Measurements from ENCODE around the gene WDR93. TPM values are rescaled to one million over a fixed set of nuclear protein-coding genes. Genes with fewer than 3 reads are reported as not detected.

WDR93 gene
- total RNA-seq, 4 donors from 2014 or later: 0.13 to 0.42 (median 0.17) TPM; not detected in 1

DNA sequence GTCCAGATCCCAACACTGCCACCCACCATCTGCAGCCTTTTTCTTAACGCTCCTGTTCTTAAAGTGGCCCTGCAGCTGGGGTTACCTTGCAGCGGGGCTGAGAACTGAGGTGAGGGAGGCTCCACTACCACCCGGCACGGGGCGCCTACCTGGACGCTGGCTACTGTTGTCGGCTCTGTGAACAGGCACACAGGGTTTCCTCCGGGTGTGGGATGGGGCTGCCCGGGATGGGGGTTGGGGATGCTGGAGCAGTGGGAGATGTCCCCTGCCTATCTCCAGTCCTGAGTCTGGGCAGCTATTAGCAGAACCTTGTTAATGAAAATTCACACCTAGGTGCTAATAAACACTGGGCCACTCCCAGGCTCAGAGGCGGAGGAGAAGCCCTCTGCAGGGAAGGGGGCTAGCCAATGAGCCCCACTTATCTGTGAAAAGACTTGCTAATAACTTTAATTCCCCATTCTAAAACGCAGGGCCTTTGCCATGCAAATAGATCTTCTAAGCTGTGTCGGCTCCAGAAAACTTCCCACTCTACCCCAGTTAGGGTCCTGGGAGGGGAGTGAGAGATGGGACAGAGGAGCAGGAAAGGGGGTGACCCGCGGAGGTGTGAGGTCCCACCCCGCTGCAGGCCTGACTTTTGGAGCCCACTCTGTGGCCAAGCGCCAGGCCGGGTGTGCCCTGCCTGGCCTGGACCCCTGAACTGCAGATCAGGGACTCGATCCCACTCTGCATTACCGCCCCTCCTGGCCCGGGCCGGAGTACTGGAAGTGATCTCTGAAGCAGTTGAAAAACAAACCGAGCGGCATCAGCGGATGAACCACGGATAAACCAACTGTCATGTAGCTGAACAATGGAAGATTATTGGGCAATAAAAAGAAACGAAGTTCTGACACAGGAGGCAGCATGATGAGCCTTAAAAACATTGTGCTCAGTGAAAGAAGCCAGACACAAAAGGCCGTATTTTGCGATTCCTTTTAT, 57.4 kb downstream of the WDR93 start:
- Histone ChIP-seq H3K27ac (replicated peaks in 1 of 4) (no peak overlapping the region), H3K36me3 (no peaks in the 10 kb centered on the region), H3K9me3 (no peaks in the 10 kb centered on the region), H3K4me3 (no peak overlapping the region), H3K27me3 (peaks cover 0 to 19% (median 0%) of the 10 kb centered on the region in 4 donors), H3K4me1 (peaks cover 15 to 18% (median 17%) of the 10 kb centered on the region in 4 donors)
- DNase-seq (ENCODE audit: extremely low spot score): no peak
- TF ChIP-seq, protein P1, sequence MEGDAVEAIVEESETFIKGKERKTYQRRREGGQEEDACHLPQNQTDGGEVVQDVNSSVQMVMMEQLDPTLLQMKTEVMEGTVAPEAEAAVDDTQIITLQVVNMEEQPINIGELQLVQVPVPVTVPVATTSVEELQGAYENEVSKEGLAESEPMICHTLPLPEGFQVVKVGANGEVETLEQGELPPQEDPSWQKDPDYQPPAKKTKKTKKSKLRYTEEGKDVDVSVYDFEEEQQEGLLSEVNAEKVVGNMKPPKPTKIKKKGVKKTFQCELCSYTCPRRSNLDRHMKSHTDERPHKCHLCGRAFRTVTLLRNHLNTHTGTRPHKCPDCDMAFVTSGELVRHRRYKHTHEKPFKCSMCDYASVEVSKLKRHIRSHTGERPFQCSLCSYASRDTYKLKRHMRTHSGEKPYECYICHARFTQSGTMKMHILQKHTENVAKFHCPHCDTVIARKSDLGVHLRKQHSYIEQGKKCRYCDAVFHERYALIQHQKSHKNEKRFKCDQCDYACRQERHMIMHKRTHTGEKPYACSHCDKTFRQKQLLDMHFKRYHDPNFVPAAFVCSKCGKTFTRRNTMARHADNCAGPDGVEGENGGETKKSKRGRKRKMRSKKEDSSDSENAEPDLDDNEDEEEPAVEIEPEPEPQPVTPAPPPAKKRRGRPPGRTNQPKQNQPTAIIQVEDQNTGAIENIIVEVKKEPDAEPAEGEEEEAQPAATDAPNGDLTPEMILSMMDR (IDR thresholded peaks at IDR 0.05): no peak
- TF ChIP-seq POLR2A (IDR thresholded peaks at IDR 0.05; ENCODE audit: low read depth) (no peak), POLR2AphosphoS5 (IDR thresholded peaks at IDR 0.05) (no peak), EP300 (IDR thresholded peaks at IDR 0.05) (no peak)
- 68% methylated on average over 26 of the region's 28 CpGs for WGBS
- intact Hi-C loops (cut with DNase I): no loop called here

DNA sequence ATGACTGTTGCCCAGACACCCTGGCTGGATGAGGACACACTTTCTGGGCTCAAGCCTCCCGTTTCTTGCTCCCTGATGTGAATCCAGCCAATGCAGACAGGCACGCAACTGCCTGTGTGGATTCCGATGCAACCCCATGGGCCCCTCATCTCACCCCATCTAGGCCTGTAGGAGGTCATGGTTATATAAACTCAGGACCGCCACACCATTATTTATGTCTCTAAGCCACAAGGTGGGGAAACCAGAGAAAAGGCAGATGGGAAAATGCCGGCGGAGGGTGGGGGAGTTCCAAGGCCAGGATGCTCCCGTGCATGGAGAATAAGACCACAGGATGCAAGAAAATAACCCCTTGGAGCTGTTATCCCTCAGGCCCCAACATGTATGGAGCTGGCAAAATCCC, 58.4 kb downstream of the WDR93 start:
- no peak for DNase-seq (ENCODE audit: extremely low spot score)
- TF ChIP-seq EP300 (IDR thresholded peaks at IDR 0.05) (no peak), POLR2AphosphoS5 (IDR thresholded peaks at IDR 0.05) (no peak), POLR2A (IDR thresholded peaks at IDR 0.05; ENCODE audit: low read depth) (no peak)
- TF ChIP-seq, protein P1 (IDR thresholded peaks at IDR 0.05): no peak
- H3K4me1 ChIP-seq: peaks cover 15 to 18% (median 17%) of the 10 kb centered on the region in 4 donors
- H3K36me3 ChIP-seq: no peaks in the 10 kb centered on the region
- intact Hi-C loops (cut with DNase I): no loop called here
- H3K9me3 ChIP-seq: no peaks in the 10 kb centered on the region
- H3K27me3 ChIP-seq: peaks cover 0 to 19% (median 0%) of the 10 kb centered on the region in 4 donors
- H3K4me3 ChIP-seq: no peak overlapping the region
- WGBS: 98% methylated on average over 7 of the region's 7 CpGs
- no peak overlapping the region for H3K27ac ChIP-seq (replicated peaks in 1 of 4)

DNA sequence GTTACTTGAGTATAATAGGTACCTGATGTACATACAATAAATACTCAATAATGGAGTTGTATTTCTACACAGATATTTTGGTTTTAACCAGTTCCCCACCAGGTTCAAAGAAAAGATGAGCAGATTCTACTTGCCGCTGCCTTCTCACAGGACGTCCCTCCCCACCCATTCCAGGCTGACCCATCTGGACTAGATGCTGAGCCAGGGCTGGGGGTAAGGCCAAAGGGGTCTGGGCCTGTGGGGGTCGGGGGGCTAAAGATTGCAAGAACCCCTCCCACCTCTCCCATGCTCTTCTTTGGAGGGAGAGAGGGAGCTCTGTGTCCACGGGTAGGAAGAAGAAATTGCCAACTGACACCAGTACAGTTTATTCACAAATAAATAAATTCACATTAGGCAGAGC, 58.9 kb downstream of the WDR93 start:
- H3K27ac ChIP-seq (replicated peaks in 1 of 4): no peak overlapping the region
- peaks cover 15 to 18% (median 17%) of the 10 kb centered on the region in 4 donors for H3K4me1 ChIP-seq
- TF ChIP-seq POLR2A (IDR thresholded peaks at IDR 0.05; ENCODE audit: low read depth) (no peak), EP300 (IDR thresholded peaks at IDR 0.05) (no peak), POLR2AphosphoS5 (IDR thresholded peaks at IDR 0.05) (no peak)
- TF ChIP-seq, protein P1 (IDR thresholded peaks at IDR 0.05): no peak
- DNase-seq (ENCODE audit: extremely low spot score): no peak
- intact Hi-C loops (cut with DNase I): no loop called here
- H3K4me3 ChIP-seq: peak overlapping the region; percentile 61 to 88 (median 64)
- WGBS: 69% methylated on average over 4 of the region's 4 CpGs
- H3K27me3 ChIP-seq: peaks cover 0 to 19% (median 0%) of the 10 kb centered on the region in 4 donors
- no peaks in the 10 kb centered on the region for H3K9me3 ChIP-seq
- no peaks in the 10 kb centered on the region for H3K36me3 ChIP-seq

DNA sequence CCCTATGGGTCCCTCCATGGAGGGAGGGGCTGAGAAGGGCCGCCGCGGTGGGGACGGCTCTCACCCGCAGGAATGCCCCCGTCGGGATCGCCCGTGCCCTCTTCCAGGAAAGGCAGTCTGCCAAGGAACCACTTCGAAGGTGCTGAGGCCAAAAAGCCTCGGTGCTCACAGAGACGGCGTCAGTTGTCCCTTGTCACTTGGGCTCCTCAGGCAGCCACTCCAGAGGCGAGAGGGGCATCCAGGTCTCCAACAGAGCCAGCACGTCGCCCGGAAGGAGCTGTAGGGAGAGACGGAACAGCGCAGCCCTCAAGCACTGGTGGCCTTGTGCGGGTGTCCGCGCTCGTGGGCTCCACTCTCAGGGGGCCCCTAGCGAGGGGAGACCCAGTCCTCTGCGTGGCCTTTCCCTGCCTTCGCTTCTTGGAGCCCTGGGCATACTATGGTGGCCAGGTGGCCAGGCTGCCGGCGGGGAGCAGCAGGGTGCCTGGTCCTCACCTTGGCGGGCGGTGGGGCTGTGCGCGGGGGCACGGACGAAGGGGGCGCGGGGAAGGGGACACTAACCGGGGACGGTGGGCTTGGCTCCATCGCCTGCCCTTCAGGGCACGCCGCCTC, 59.4 kb downstream of the WDR93 start:
- TF ChIP-seq, protein P1 (IDR thresholded peaks at IDR 0.05): no peak
- TF ChIP-seq EP300 (IDR thresholded peaks at IDR 0.05) (no peak), POLR2A (IDR thresholded peaks at IDR 0.05; ENCODE audit: low read depth) (no peak), POLR2AphosphoS5 (IDR thresholded peaks at IDR 0.05) (no peak)
- H3K4me3 ChIP-seq: peak overlapping the region; percentile 61 to 88 (median 64)
- no peaks in the 10 kb centered on the region for H3K9me3 ChIP-seq
- H3K36me3 ChIP-seq: no peaks in the 10 kb centered on the region
- peaks cover 0 to 19% (median 0%) of the 10 kb centered on the region in 4 donors for H3K27me3 ChIP-seq
- peaks cover 15 to 18% (median 17%) of the 10 kb centered on the region in 4 donors for H3K4me1 ChIP-seq
- 17% methylated on average over 9 of the region's 41 CpGs for WGBS
- H3K27ac ChIP-seq (replicated peaks in 1 of 4): peak overlapping the region; percentile 73 to 77 (median 74)
- DNase-seq (ENCODE audit: extremely low spot score): no peak
- intact Hi-C loops (cut with DNase I): loop anchor here (2.0 to 5.0 kb wide), 2 partner anchors 103 to 322 kb away; no protein-coding TSS in a partner anchor

Data from esophagus muscularis mucosa (tissue), 4 donors.